ENCODE measurements around the gene NAV2.

DNA sequence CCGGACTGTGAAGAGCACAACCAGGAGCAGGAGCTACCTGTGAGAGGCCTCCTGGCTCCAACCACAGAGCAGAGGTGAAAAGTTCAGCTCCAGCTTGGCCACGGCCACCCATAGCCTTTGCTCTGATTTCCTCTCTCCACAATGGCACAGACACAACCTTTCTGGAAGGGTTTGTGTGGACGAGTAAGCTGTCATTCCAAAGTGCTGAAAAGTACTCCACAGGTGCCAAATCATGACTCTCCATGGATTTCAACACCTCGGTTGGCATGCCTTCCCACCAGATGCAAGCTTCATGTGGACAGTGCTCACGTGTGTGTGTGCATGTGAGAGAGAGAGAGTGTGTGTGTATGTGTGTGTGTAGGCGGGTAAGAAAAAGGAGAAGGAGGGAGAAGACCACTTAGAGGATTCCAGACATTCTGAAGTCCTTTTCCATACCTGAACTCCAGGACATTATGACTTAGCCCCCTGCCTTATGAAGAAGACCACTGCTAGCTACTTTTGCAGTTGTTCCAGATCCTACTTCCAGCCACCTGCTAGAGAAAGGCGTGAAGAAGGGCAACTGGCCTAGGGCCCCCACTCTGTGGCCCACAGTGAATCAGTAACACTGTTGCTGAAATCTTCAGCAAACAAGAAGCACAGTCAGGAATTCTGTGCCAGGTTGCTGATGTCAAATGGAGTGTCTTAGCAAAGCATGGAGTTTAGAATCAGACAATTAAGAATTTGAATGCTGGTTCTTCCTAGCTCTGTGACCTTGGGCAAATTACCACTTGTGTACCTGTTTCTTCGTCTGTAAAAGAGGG is 13.9 kb upstream of the NAV2 start:
- TF ChIP-seq SIN3A (IDR thresholded peaks at IDR 0.05; ENCODE audit: low read depth): no peak
- no peak for TF ChIP-seq CTCF (IDR thresholded peaks at IDR 0.05 in 2 of 3, conservative IDR thresholded peaks at IDR 0.05 in 1 of 3; ENCODE audit: borderline replicate concordance in 1 of 3, insufficient read depth in 1 of 3, low read depth in 2 of 3, low read length in 2 of 3)
- no peak for TF ChIP-seq POLR2AphosphoS5 (IDR thresholded peaks at IDR 0.05; ENCODE audit: low read depth, low read length)

Data from HCT116 (cell line).